ENCODE results near the gene RHOH. TPM values are rescaled to one million over a fixed set of nuclear protein-coding genes. Genes with fewer than 3 reads are reported as not detected.
A peak's percentile ranks its signal among the peaks of the same experiment; 100 is the strongest.

The RHOH gene
- polyA plus RNA-seq, 2 of the 4 experiments (the other 2 are of a cell fraction), result 0.08 to 0.26 TPM

DNA sequence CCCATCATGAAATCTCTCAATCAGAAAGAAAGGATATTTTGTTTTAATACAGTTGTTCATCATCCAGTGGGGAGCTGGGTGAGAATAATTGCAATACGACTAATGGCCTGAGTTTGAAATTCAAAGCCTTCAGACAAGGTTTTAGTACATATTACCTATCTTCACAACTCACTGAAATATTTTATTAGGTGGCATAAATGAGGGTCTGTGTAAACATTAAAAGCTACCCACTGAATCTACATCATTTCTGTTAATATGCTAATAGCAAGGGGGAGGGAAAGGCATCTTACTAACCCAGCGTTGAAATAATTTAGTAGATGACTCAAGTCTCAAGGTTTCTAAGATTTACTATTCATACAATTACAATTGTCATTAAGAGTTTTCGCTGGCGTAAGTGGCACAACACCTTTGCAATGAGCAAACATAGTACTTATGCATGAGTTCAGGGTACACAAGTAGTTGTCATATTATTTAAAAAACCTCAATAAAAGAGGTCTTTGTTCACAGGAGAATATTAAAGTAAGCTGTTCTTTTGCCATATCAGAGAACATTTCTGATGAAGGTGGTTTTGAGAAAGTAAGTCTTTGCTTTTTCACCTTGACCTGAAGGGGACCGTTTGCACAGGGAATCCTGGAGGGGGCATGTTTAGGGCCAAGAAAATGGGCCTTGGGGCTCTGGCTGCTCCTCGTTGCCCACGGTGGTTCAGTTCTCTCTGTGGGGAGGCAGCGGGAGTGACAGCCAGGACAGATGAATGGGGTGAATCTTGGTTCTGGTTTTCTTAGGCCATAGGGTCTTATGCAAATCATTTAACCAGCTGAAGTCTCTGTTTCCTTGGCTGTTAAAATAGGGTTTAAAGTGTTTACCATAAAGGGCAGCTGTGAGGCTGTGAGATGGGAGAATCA is 4.5 kb upstream of the RHOH start:
- TF ChIP-seq GATA3 (IDR thresholded peaks at IDR 0.05; ENCODE audit: borderline replicate concordance) (no peak), CHD4 (IDR thresholded peaks at IDR 0.05; ENCODE audit: borderline replicate concordance) (no peak), RNF2 (IDR thresholded peaks at IDR 0.05; ENCODE audit: borderline replicate concordance, low read depth) (no peak), RARB (CRISPR knock-in tag; IDR thresholded peaks at IDR 0.05) (no peak), KDM1A (IDR thresholded peaks at IDR 0.05; ENCODE audit: low read depth) (no peak), BHLHE40 (IDR thresholded peaks at IDR 0.05; ENCODE audit: low read depth, low read length) (no peak)
- TF ChIP-seq, protein P1, sequence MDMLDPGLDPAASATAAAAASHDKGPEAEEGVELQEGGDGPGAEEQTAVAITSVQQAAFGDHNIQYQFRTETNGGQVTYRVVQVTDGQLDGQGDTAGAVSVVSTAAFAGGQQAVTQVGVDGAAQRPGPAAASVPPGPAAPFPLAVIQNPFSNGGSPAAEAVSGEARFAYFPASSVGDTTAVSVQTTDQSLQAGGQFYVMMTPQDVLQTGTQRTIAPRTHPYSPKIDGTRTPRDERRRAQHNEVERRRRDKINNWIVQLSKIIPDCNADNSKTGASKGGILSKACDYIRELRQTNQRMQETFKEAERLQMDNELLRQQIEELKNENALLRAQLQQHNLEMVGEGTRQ (IDR thresholded peaks at IDR 0.05), result no peak
- TF ChIP-seq, protein P2, sequence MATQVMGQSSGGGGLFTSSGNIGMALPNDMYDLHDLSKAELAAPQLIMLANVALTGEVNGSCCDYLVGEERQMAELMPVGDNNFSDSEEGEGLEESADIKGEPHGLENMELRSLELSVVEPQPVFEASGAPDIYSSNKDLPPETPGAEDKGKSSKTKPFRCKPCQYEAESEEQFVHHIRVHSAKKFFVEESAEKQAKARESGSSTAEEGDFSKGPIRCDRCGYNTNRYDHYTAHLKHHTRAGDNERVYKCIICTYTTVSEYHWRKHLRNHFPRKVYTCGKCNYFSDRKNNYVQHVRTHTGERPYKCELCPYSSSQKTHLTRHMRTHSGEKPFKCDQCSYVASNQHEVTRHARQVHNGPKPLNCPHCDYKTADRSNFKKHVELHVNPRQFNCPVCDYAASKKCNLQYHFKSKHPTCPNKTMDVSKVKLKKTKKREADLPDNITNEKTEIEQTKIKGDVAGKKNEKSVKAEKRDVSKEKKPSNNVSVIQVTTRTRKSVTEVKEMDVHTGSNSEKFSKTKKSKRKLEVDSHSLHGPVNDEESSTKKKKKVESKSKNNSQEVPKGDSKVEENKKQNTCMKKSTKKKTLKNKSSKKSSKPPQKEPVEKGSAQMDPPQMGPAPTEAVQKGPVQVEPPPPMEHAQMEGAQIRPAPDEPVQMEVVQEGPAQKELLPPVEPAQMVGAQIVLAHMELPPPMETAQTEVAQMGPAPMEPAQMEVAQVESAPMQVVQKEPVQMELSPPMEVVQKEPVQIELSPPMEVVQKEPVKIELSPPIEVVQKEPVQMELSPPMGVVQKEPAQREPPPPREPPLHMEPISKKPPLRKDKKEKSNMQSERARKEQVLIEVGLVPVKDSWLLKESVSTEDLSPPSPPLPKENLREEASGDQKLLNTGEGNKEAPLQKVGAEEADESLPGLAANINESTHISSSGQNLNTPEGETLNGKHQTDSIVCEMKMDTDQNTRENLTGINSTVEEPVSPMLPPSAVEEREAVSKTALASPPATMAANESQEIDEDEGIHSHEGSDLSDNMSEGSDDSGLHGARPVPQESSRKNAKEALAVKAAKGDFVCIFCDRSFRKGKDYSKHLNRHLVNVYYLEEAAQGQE (IDR thresholded peaks at IDR 0.05), result no peak
- TF ChIP-seq, protein P3, sequence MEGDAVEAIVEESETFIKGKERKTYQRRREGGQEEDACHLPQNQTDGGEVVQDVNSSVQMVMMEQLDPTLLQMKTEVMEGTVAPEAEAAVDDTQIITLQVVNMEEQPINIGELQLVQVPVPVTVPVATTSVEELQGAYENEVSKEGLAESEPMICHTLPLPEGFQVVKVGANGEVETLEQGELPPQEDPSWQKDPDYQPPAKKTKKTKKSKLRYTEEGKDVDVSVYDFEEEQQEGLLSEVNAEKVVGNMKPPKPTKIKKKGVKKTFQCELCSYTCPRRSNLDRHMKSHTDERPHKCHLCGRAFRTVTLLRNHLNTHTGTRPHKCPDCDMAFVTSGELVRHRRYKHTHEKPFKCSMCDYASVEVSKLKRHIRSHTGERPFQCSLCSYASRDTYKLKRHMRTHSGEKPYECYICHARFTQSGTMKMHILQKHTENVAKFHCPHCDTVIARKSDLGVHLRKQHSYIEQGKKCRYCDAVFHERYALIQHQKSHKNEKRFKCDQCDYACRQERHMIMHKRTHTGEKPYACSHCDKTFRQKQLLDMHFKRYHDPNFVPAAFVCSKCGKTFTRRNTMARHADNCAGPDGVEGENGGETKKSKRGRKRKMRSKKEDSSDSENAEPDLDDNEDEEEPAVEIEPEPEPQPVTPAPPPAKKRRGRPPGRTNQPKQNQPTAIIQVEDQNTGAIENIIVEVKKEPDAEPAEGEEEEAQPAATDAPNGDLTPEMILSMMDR (IDR thresholded peaks at IDR 0.05), result no peak
- peak overlapping the region; percentile 73 to 82 for H3K27ac ChIP-seq
- DNase-seq (ENCODE audit: low read depth in 1 of 2, low spot score in 1 of 2), result no peak
- no peak for FAIRE-seq
- no peak for ATAC-seq
- H3K4me2 ChIP-seq, result peak overlapping the region; percentile 75
- peaks cover 51% of the 10 kb centered on the region for H3K4me1 ChIP-seq
- ChIA-PET POLR2A (interaction anchor here (0.6 to 1.3 kb wide), 2 partner anchors 124 to 136 kb away, joined by 3 to 4 read pairs; no protein-coding TSS in a partner anchor), CTCF (interaction anchor here (0.7 to 1.5 kb wide), 6 partner anchors 59 to 201 kb away, joined by 3 to 7 read pairs (median 4); no protein-coding TSS in a partner anchor)
- WGBS (ENCODE audit: missing lambda C conversion rate), result 50% methylated on average over 8 of the region's 8 CpGs
- H3K9me3 ChIP-seq, result no peaks in the 10 kb centered on the region
- no peak overlapping the region for H3K4me3 ChIP-seq

DNA sequence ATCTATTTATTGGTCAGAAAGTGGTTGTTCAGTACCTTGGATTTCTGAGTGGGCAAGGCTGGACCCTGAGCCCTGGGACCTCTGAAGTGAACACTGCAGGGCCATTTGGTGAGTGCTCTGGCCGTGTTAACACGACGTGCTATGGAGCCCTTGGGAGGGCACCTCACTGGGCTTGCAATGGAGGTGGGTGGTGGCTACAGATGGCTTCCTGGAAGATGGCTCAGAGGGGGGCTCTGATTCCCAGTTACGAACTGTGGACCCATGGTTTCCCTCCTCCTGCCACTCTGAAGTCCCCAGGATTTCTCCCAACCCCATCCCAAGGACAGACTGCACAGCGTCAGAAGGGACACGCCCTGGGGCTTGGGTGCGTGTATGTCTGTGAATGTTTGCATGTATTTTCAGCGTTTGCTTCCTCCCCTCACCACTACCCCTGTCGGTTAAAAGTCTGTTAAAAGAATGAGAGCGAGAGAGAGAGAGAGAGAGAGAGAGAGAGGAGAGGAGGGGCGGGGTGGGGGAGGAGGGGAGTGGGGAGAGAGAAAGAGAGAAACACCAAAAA is 3.7 kb upstream of the RHOH start:
- ATAC-seq (no peak), FAIRE-seq (no peak), DNase-seq (ENCODE audit: low read depth in 1 of 2, low spot score in 1 of 2) (no peak)
- no peak for TF ChIP-seq EHMT2 (IDR thresholded peaks at IDR 0.05; ENCODE audit: low read depth)
- TF ChIP-seq HDAC2 (IDR thresholded peaks at IDR 0.05), result no peak
- no peak for TF ChIP-seq RARB (CRISPR knock-in tag; IDR thresholded peaks at IDR 0.05)
- TF ChIP-seq, protein P4, sequence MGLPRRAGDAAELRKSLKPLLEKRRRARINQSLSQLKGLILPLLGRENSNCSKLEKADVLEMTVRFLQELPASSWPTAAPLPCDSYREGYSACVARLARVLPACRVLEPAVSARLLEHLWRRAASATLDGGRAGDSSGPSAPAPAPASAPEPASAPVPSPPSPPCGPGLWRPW (IDR thresholded peaks at IDR 0.05), result no peak
- TF ChIP-seq RCOR1 (IDR thresholded peaks at IDR 0.05; ENCODE audit: low read depth, low read length), result no peak
- TF ChIP-seq CHD4 (IDR thresholded peaks at IDR 0.05; ENCODE audit: borderline replicate concordance), result no peak
- no peak for TF ChIP-seq MAZ (IDR thresholded peaks at IDR 0.05; ENCODE audit: borderline replicate concordance, low read depth, low read length)
- no peak for TF ChIP-seq RNF2 (IDR thresholded peaks at IDR 0.05; ENCODE audit: borderline replicate concordance, low read depth)
- Histone ChIP-seq H3K4me2 (0 out of 3 replicates have a peak overlapping the region, but pooled peaks have one; percentile 5), H3K4me1 (peaks cover 51% of the 10 kb centered on the region), H3K4me3 (no peak overlapping the region), H3K9me3 (no peaks in the 10 kb centered on the region), H3K27ac (peak overlapping the region; percentile 73 to 82; a peak in 5 of 6 replicates)
- ChIA-PET CTCF (interaction anchor here (1.0 kb wide), 1 partner anchor 58 kb away, joined by 3 read pairs; no protein-coding TSS in a partner anchor), POLR2A (no interaction called here)
- WGBS (ENCODE audit: missing lambda C conversion rate), result 63% methylated on average over 9 of the region's 11 CpGs

Measured in A549 (cell line).